SJSA1 (cell line): ENCODE data around the gene SLC7A5. TPM values are rescaled to one million over a fixed set of nuclear protein-coding genes. Genes with fewer than 3 reads are reported as not detected.
"Not testable (repeated sequence)": the region's sequence is repeated elsewhere in the genome, so short reads cannot be mapped to it uniquely, and the experiment has no call there.

ENCODE experiments used
- DNase-seq, 2 experiments: peaks; one replicate each; pipeline ENCODE4 v3.0.0-alpha.2; 2015 to 2020; ENCODE audit warnings: low spot score in 2 of 2, low read depth in 1 of 2
- H3K27ac ChIP-seq: fragments of 250-450 bp; sonication (Bioruptor Pico); 2 replicates; pipeline ENCODE4 v1.5.1; 2020; ENCODE audit warnings: mild to moderate bottlenecking, moderate library complexity
- H3K27me3 ChIP-seq: fragments of 250-450 bp; sonication (Bioruptor Pico); replicated peaks from 2 replicates; pipeline ENCODE4 v1.5.1; 2020; ENCODE audit warnings: mild to moderate bottlenecking, moderate library complexity
- H3K36me3 ChIP-seq: fragments of 250-450 bp; sonication (Bioruptor Pico); 2 replicates; pipeline ENCODE4 v1.5.1; 2020; ENCODE audit warnings: mild to moderate bottlenecking
- H3K4me1 ChIP-seq: fragments of 250-450 bp; sonication (Bioruptor Pico); replicated peaks from 2 replicates; pipeline ENCODE4 v1.6.1; 2021; ENCODE audit warnings: mild to moderate bottlenecking
- H3K4me3 ChIP-seq: fragments of 250-450 bp; sonication (Bioruptor Pico); 2 replicates; pipeline ENCODE4 v1.5.1; 2020; ENCODE audit warnings: mild to moderate bottlenecking
- H3K9me3 ChIP-seq: fragments of 250-450 bp; sonication (Bioruptor Pico); replicated peaks from 2 replicates; pipeline ENCODE4 v1.5.1; 2020; ENCODE audit warnings: mild to moderate bottlenecking
- total RNA-seq: library from RNA; depleted of rRNA; stranded (reverse); fragments of >200 nt; shearing (Covaris generic); gene quantifications from 2 replicates; pipeline ENCODE4 v1.2.3, GENCODE V29; 2014

SLC7A5 gene
- total RNA-seq, 1 experiment from 2014 or later = 238 TPM

- no peak overlapping the region for H3K4me3 ChIP-seq
- no peak overlapping the region for H3K27ac ChIP-seq
Observed at GRCh38 chr16:87824991-87825841, 44.1 kb downstream of the SLC7A5 start.

GRCh38 chr16:87824016-87824990 is 45.0 kb downstream of the SLC7A5 start:
- DNase-seq = peak in 1 of 2 experiments; percentile 11
- Histone ChIP-seq H3K36me3 (peaks cover 10% of the 10 kb centered on the region), H3K4me3 (no peak overlapping the region), H3K9me3 (no peaks in the 10 kb centered on the region), H3K4me1 (no peaks in the 10 kb centered on the region; the same call in 1 of the 2 replicates), H3K27ac (no peak overlapping the region), H3K27me3 (no peaks in the 10 kb centered on the region)

More at GRCh38 chr16:87824991-87825841, 44.1 kb downstream of the SLC7A5 start:
- Histone ChIP-seq H3K27me3 (no peaks in the 10 kb centered on the region), H3K36me3 (peaks cover 19% of the 10 kb centered on the region), H3K4me1 (no peaks in the 10 kb centered on the region; the same call in 1 of the 2 replicates), H3K9me3 (no peaks in the 10 kb centered on the region)
- DNase-seq = peak in 1 of 2 experiments; percentile 18

GRCh38 chr16:87823181-87823929 is 46.0 kb downstream of the SLC7A5 start:
- Histone ChIP-seq H3K27ac (no peak overlapping the region), H3K4me3 (no peak overlapping the region), H3K9me3 (0 out of 2 replicates have a peak, but pooled peaks cover 5% of the 10 kb centered on the region), H3K4me1 (no peaks in the 10 kb centered on the region; the same call in 1 of the 2 replicates), H3K36me3 (peaks cover under 1% of the 10 kb centered on the region), H3K27me3 (no peaks in the 10 kb centered on the region)
- no peak for DNase-seq

- Histone ChIP-seq H3K4me1 (no peaks in the 10 kb centered on the region; the same call in 1 of the 2 replicates), H3K36me3 (no peaks in the 10 kb centered on the region), H3K9me3 (peaks cover 10% of the 10 kb centered on the region; the same call in 1 of the 2 replicates), H3K27me3 (no peaks in the 10 kb centered on the region), H3K4me3 (no peak overlapping the region), H3K27ac (no peak overlapping the region)
- DNase-seq = no peak
Observed at GRCh38 chr16:87822108-87822970, 47.0 kb downstream of the SLC7A5 start.

GRCh38 chr16:87821376-87822107 is 47.8 kb downstream of the SLC7A5 start:
- DNase-seq = no peak
- no peaks in the 10 kb centered on the region for H3K27me3 ChIP-seq
- H3K9me3 ChIP-seq = peaks cover 15% of the 10 kb centered on the region
- no peak overlapping the region for H3K27ac ChIP-seq
- no peak overlapping the region for H3K4me3 ChIP-seq
- H3K4me1 ChIP-seq = no peaks in the 10 kb centered on the region; the same call in 1 of the 2 replicates
- H3K36me3 ChIP-seq = no peaks in the 10 kb centered on the region

GRCh38 chr16:87819983-87820382 is 49.3 kb downstream of the SLC7A5 start:
- H3K27me3 ChIP-seq = no peaks in the 10 kb centered on the region
- DNase-seq = no peak
- no peaks in the 10 kb centered on the region for H3K4me1 ChIP-seq
- H3K9me3 ChIP-seq = peaks cover 21% of the 10 kb centered on the region
- H3K36me3 ChIP-seq = no peaks in the 10 kb centered on the region
- H3K4me3 ChIP-seq = no peak overlapping the region
- H3K27ac ChIP-seq = no peak overlapping the region

GRCh38 chr16:87819282-87819681 is 50.0 kb downstream of the SLC7A5 start:
- no peaks in the 10 kb centered on the region for H3K27me3 ChIP-seq
- H3K36me3 ChIP-seq = no peaks in the 10 kb centered on the region
- no peak overlapping the region for H3K27ac ChIP-seq
- peaks cover 21% of the 10 kb centered on the region for H3K9me3 ChIP-seq
- no peak for DNase-seq
- no peaks in the 10 kb centered on the region for H3K4me1 ChIP-seq
- no peak overlapping the region for H3K4me3 ChIP-seq

GRCh38 chr16:87818533-87819161 is 50.7 kb downstream of the SLC7A5 start:
- no peak overlapping the region for H3K4me3 ChIP-seq
- no peak for DNase-seq
- H3K9me3 ChIP-seq = peaks cover 21% of the 10 kb centered on the region
- no peak overlapping the region for H3K27ac ChIP-seq
- no peaks in the 10 kb centered on the region for H3K36me3 ChIP-seq
- no peaks in the 10 kb centered on the region for H3K4me1 ChIP-seq
- H3K27me3 ChIP-seq = no peaks in the 10 kb centered on the region

GRCh38 chr16:87817910-87818309 is 51.4 kb downstream of the SLC7A5 start:
- no peak overlapping the region for H3K4me3 ChIP-seq
- no peak for DNase-seq

GRCh38 chr16:87817370-87817769 is 51.9 kb downstream of the SLC7A5 start:
- not testable (repeated sequence) for DNase-seq, H3K36me3 ChIP-seq, H3K27ac ChIP-seq, H3K27me3 ChIP-seq, H3K4me3 ChIP-seq, H3K4me1 ChIP-seq
- peaks cover 21% of the 10 kb centered on the region for H3K9me3 ChIP-seq

More at GRCh38 chr16:87817910-87818309, 51.4 kb downstream of the SLC7A5 start:
- H3K27me3 ChIP-seq = no peaks in the 10 kb centered on the region
- H3K4me1 ChIP-seq = no peaks in the 10 kb centered on the region
- H3K27ac ChIP-seq = no peak overlapping the region
- peaks cover 21% of the 10 kb centered on the region for H3K9me3 ChIP-seq
- no peaks in the 10 kb centered on the region for H3K36me3 ChIP-seq

- H3K4me3 ChIP-seq = no peak overlapping the region
- H3K27ac ChIP-seq = no peak overlapping the region
- no peaks in the 10 kb centered on the region for H3K4me1 ChIP-seq
- DNase-seq = no peak
- peaks cover 21% of the 10 kb centered on the region for H3K9me3 ChIP-seq
- H3K36me3 ChIP-seq = no peaks in the 10 kb centered on the region
- no peaks in the 10 kb centered on the region for H3K27me3 ChIP-seq
Observed at GRCh38 chr16:87816507-87817100, 52.7 kb downstream of the SLC7A5 start.
